Thoracic aorta (tissue), 2 donors: Measurements from ENCODE around the gene MACROH2A1. TPM values are rescaled to one million over a fixed set of nuclear protein-coding genes. Genes with fewer than 3 reads are reported as not detected.

Experiments
- ATAC-seq: fragments of 150-250 bp; one replicate; pipeline ENCODE4 v1.8.0; 2017; ENCODE audit warnings: low read depth; ENCODE audit not compliant: insufficient number of reproducible peaks, low FRiP score
- DNase-seq: peaks from one replicate; pipeline ENCODE4 v3.0.0-alpha.2; 2020; ENCODE audit warnings: low spot score
- H3K27ac ChIP-seq, 2 donors: fragments of 200-600 bp; sonication (generic); 1 replicate in 1 of 2; 2 replicates in 1 of 2; pipeline ENCODE4 v1.5.1; 2016; ENCODE audit warnings: mild to moderate bottlenecking in 2 of 2, moderate library complexity in 2 of 2
- H3K27me3 ChIP-seq: fragments of 200-600 bp; sonication (generic); replicated peaks from 2 replicates; pipeline ENCODE4 v1.6.0; 2016; ENCODE audit warnings: mild to moderate bottlenecking; ENCODE audit not compliant: insufficient read depth
- H3K36me3 ChIP-seq: fragments of 200-600 bp; sonication (generic); one replicate; pipeline ENCODE4 v1.5.1; 2016
- H3K4me1 ChIP-seq, 2 donors: fragments of 200-600 bp; sonication (generic); 1 replicate in 1 of 2; 2 replicates in 1 of 2; pipeline versions ENCODE4 v1.5.1 to v1.6.0; 2016; ENCODE audit warnings: low read depth in 2 of 2, mild to moderate bottlenecking in 1 of 2; ENCODE audit not compliant: control insufficient read depth in 1 of 2
- H3K4me3 ChIP-seq: fragments of 200-600 bp; sonication (generic); 2 replicates; pipeline ENCODE4 v1.5.1; 2016; ENCODE audit warnings: mild to moderate bottlenecking
- H3K9me3 ChIP-seq: fragments of 200-600 bp; sonication (generic); 2 replicates; pipeline ENCODE4 v1.5.1; 2016
- CTCF ChIP-seq: fragments of 200-600 bp; sonication (generic); IDR thresholded peaks from one replicate; pipeline ENCODE4 v1.5.1; 2019; ENCODE audit warnings: antibody characterized with exemption
- total RNA-seq, 2 donors: library from RNA; depleted of rRNA; stranded (reverse); fragments of >200 nt; gene quantifications; one replicate each; pipeline versions ENCODE4 v1.1.0 to v1.2.3, GENCODE V29; 2016

MACROH2A1 gene
- total RNA-seq, 2 donors from 2014 or later = 153 to 192 TPM

- TF ChIP-seq CTCF = no peak
- ATAC-seq = no peak
- DNase-seq = no peak
- no peaks in the 10 kb centered on the region for H3K9me3 ChIP-seq
- H3K27ac ChIP-seq = no peak overlapping the region
- H3K27me3 ChIP-seq = no peaks in the 10 kb centered on the region
- peaks cover 18 to 23% of the 10 kb centered on the region in 2 donors for H3K4me1 ChIP-seq
- H3K36me3 ChIP-seq = peaks cover 15% of the 10 kb centered on the region
- no peak overlapping the region for H3K4me3 ChIP-seq
Measured at GRCh38 chr5:135383803-135384495, 15.1 kb downstream of the MACROH2A1 start.

GRCh38 chr5:135382981-135383380 lies 16.1 kb downstream of the MACROH2A1 start:
- H3K4me3 ChIP-seq = no peak overlapping the region
- no peaks in the 10 kb centered on the region for H3K9me3 ChIP-seq
- H3K27ac ChIP-seq = no peak overlapping the region
- no peaks in the 10 kb centered on the region for H3K27me3 ChIP-seq
- ATAC-seq = no peak
- peaks cover 18 to 23% of the 10 kb centered on the region in 2 donors for H3K4me1 ChIP-seq
- no peak for TF ChIP-seq CTCF
- no peak for DNase-seq
- H3K36me3 ChIP-seq = peaks cover 10% of the 10 kb centered on the region

- ATAC-seq = no peak
Measured at GRCh38 chr5:135382106-135382790, 16.8 kb downstream of the MACROH2A1 start.

GRCh38 chr5:135379046-135379654 lies 19.9 kb downstream of the MACROH2A1 start:
- DNase-seq (no peak), ATAC-seq (no peak)
- H3K27me3 ChIP-seq = no peaks in the 10 kb centered on the region
- no peak overlapping the region for H3K4me3 ChIP-seq
- no peaks in the 10 kb centered on the region for H3K9me3 ChIP-seq
- peaks cover 8% of the 10 kb centered on the region for H3K36me3 ChIP-seq
- peaks cover 2 to 18% of the 10 kb centered on the region in 2 donors for H3K4me1 ChIP-seq
- TF ChIP-seq CTCF = no peak
- no peak overlapping the region for H3K27ac ChIP-seq

More at GRCh38 chr5:135382106-135382790, 16.8 kb downstream of the MACROH2A1 start:
- Histone ChIP-seq H3K4me3 (no peak overlapping the region), H3K27me3 (no peaks in the 10 kb centered on the region), H3K27ac (no peak overlapping the region), H3K9me3 (no peaks in the 10 kb centered on the region), H3K36me3 (peaks cover 10% of the 10 kb centered on the region), H3K4me1 (peaks cover 13 to 18% of the 10 kb centered on the region in 2 donors)
- TF ChIP-seq CTCF = no peak
- no peak for DNase-seq
